Measurements from ENCODE around the gene PPP1R14D.

DNA sequence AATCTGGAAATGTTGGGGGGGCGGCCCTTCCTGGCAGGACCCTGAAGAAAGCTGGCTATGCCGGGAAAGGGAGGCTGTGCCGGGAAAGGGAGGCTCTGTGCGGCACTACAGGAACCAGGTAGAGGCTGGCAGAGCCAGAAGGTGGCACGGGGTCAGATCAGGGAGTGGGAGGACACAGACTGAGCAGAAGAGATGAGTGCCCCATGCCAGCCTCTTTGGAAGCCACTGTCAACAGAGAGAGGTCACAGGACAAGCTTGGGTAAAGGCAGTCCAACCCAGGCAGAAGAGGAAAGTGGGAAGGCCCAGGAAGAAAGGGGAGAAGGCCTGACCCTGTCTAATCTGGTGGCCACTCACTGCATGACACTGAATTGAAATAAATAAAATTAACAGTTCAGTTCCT lies 57.3 kb downstream of the PPP1R14D start:
- TF ChIP-seq EZH2 (IDR thresholded peaks at IDR 0.05) = no peak
- no peak for TF ChIP-seq POLR2AphosphoS5 (IDR thresholded peaks at IDR 0.05; ENCODE audit: borderline replicate concordance, low read depth, low read length)

Measured in SK-N-MC (cell line).